EL (cell line): ENCODE measurements around the gene NOD1.
"Not testable (repeated sequence)": the region's sequence is repeated elsewhere in the genome, so short reads cannot be mapped to it uniquely, and the experiment has no call there.

Experiments
- DNase-seq: peaks from one replicate; pipeline ENCODE4 v3.0.0-alpha.2; 2016

The NOD1 gene

GRCh38 chr7:30503274-30504212 lies 25.0 kb upstream of the NOD1 start:
- DNase-seq = no peak

GRCh38 chr7:30502470-30503251 lies 24.1 kb upstream of the NOD1 start:
- DNase-seq = no peak

GRCh38 chr7:30501264-30501663 lies 22.7 kb upstream of the NOD1 start:
- no peak for DNase-seq

- no peak for DNase-seq
Observed at GRCh38 chr7:30493228-30493627, 14.6 kb upstream of the NOD1 start.

GRCh38 chr7:30491417-30491816 lies 12.8 kb upstream of the NOD1 start:
- DNase-seq = no peak

GRCh38 chr7:30487371-30487770 lies 8.8 kb upstream of the NOD1 start:
- DNase-seq = no peak

- DNase-seq = no peak
Observed at GRCh38 chr7:30485667-30486066, 7.1 kb upstream of the NOD1 start.

- not testable (repeated sequence) for DNase-seq
Observed at GRCh38 chr7:30481416-30481815, 2.8 kb upstream of the NOD1 start.

GRCh38 chr7:30479202-30480120 lies 877 bp upstream of the NOD1 start:
- DNase-seq = peak; percentile 51

GRCh38 chr7:30476459-30477145 lies 2.0 kb downstream of the NOD1 start:
- no peak for DNase-seq

GRCh38 chr7:30475580-30475979 lies 3.0 kb downstream of the NOD1 start:
- no peak for DNase-seq

- peak; percentile 31 for DNase-seq
Observed at GRCh38 chr7:30474893-30475292, 3.7 kb downstream of the NOD1 start.

GRCh38 chr7:30474485-30474884 lies 4.1 kb downstream of the NOD1 start:
- no peak for DNase-seq

GRCh38 chr7:30473903-30474302 lies 4.7 kb downstream of the NOD1 start:
- no peak for DNase-seq

GRCh38 chr7:30472784-30473775 lies 5.5 kb downstream of the NOD1 start:
- DNase-seq = peak; percentile 74

GRCh38 chr7:30472081-30472783 lies 6.4 kb downstream of the NOD1 start:
- no peak for DNase-seq

GRCh38 chr7:30471205-30471604 lies 7.4 kb downstream of the NOD1 start:
- DNase-seq = no peak

GRCh38 chr7:30470771-30471170 lies 7.8 kb downstream of the NOD1 start:
- DNase-seq = peak; percentile 69

GRCh38 chr7:30470163-30470770 lies 8.3 kb downstream of the NOD1 start:
- peak; percentile 18 for DNase-seq

- DNase-seq = peak; percentile 99
Observed at GRCh38 chr7:30469303-30469702, 9.3 kb downstream of the NOD1 start.
